GM12864 (cell line): ENCODE data around the gene GADL1.

ENCODE experiments used
- DNase-seq: peaks from one replicate; pipeline ENCODE4 v3.0.0-alpha.2; 2011; ENCODE audit warnings: low read depth
- H3K4me3 ChIP-seq: 2 replicates; pipeline ENCODE4 v1.5.1; 2011; ENCODE audit warnings: mild to moderate bottlenecking, low read depth, low read length, control low read depth
- TF ChIP-seq, protein P1 (sequence below): IDR thresholded peaks from 2 replicates; pipeline ENCODE4 v1.5.1; 2011; ENCODE audit warnings: low read depth, mild to moderate bottlenecking, moderate library complexity, low read length, control low read depth, inconsistent platforms; ENCODE audit errors: missing control alignments

GADL1 gene

DNA sequence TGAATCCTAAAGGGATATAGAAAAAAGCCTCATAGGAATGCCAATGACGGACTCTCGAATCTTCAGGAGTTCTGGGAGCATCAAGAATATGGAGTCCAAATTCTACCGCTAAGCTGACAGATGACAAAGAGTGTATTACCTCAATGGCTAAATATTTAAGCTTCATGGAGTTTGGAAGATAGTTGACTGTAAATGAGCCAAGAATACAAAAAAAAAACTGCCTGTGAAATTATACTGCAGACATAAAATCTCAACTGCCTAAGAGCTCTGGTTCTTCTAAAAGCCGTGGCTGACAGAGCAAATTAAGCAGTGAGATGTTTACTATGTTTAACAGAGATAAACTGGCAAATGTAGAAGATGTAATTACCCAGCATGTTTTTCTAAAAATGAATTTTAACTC lies 140.0 kb downstream of the GADL1 start:
- no peak overlapping the region for H3K4me3 ChIP-seq
- TF ChIP-seq, protein P1, sequence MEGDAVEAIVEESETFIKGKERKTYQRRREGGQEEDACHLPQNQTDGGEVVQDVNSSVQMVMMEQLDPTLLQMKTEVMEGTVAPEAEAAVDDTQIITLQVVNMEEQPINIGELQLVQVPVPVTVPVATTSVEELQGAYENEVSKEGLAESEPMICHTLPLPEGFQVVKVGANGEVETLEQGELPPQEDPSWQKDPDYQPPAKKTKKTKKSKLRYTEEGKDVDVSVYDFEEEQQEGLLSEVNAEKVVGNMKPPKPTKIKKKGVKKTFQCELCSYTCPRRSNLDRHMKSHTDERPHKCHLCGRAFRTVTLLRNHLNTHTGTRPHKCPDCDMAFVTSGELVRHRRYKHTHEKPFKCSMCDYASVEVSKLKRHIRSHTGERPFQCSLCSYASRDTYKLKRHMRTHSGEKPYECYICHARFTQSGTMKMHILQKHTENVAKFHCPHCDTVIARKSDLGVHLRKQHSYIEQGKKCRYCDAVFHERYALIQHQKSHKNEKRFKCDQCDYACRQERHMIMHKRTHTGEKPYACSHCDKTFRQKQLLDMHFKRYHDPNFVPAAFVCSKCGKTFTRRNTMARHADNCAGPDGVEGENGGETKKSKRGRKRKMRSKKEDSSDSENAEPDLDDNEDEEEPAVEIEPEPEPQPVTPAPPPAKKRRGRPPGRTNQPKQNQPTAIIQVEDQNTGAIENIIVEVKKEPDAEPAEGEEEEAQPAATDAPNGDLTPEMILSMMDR = no peak
- no peak for DNase-seq

DNA sequence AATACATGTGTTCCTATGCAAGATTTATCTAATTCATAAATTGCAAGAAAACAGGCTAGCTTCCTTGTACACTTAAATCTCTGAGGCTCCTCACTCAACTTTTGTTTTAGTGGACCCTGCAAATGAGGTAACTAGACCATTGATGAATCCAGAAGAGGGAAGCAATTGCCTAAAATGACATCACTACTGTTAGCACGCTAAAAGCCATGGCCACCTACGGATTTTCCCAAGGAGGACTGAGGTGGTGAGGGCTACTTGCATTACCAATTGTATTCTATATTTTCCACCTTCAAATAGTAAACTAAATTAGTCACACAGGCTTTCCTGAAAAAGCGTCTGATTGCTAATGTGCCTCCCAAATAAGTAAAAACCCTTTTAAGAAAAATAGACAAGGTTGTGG lies 140.7 kb downstream of the GADL1 start:
- no peak overlapping the region for H3K4me3 ChIP-seq
- TF ChIP-seq, protein P1 = no peak

DNA sequence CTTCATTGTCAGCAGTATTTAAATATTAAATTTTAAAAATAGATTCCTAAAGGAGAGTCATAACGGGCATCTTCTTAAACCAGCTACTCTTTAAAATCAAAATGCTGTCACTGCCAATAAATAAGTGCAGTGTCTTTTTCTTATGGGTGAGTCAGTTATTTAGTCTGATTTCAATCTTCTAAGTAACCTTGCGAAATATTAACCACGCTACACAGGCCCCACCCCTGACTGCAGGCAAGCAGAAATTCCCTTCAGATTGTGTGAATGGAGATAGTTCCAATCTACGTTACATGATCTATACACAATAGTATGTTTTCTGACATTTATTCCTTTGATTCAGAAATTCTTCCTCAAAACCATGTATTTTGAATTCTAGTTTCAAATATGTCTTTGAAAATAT lies 141.5 kb downstream of the GADL1 start:
- no peak overlapping the region for H3K4me3 ChIP-seq
- DNase-seq = no peak
- TF ChIP-seq, protein P1 = no peak

More for the DNA sequence above, 140.7 kb downstream of the GADL1 start:
- no peak for DNase-seq

DNA sequence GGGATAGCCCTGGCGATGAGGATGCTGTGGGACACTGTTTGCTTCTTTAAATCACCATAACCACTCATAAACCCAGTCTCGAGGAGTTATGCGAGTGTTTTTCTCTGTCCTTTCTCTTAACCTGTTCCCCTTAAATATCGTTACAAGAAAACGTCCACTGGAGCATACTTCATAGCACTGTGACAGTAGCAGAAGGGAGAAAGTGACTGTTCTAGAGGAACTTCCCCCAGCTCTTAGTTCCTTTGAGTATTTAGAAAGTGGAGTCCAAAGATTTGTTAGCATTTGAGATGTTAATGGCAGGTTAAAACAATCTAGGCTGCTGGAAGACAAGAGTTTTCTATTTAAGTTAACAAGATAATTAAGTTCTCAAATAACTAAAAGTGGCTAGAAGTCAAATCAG lies 142.0 kb downstream of the GADL1 start:
- TF ChIP-seq, protein P1 = no peak
- DNase-seq = no peak
- no peak overlapping the region for H3K4me3 ChIP-seq

DNA sequence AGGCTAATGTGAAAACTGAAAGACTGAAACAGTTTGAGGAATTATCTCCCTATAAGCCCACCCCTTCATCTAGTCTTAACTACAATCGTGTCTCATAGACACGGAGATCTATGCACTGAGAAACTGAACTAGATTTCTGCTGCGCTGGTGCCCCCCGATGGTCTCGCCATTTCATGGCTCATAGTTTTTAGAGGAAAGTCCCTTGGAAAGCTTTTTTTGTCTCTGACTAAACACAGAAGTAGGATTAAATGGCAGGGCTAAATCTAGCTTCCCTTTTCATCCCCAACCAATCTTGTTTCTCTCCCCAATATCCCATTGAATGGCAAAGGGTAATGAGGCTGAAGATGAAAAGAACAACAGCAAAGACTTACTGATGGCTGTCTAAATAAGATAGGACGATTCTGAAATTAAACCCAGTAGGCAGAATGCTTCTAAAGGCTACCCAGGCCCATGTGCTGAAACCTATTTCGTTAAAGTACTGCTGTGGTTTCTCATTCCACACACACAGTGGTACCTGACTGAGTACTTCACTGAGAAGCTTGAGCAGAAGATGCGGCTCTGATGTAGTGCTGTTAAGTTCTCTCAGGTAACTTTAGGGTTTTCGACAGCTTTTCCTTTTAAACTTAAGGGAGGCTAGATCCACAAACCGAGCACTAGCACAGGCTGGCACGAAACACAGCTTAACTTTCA lies 142.7 kb downstream of the GADL1 start:
- no peak overlapping the region for H3K4me3 ChIP-seq
- TF ChIP-seq, protein P1 = no peak
- no peak for DNase-seq

DNA sequence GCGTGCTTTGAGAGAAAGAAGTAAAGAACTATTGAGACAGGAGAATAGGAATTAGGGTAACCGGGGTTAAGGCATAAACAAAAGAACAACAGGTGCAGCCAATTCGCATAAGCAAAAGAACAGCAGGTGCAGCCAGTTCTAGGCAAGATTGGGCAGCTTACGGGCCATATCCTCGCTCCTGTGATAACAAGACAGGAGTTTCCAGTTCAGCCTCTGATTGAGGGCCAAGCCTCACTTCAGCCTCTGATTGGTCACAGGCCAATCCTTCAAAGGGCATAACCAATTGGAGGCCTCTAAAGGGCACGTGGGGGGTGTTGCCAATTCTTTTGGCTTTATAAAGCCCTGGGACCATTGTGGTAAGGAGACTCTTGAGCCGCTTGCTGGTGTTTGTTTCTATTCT lies 143.5 kb downstream of the GADL1 start:
- no peak overlapping the region for H3K4me3 ChIP-seq
- TF ChIP-seq, protein P1 = no peak
- DNase-seq = no peak

DNA sequence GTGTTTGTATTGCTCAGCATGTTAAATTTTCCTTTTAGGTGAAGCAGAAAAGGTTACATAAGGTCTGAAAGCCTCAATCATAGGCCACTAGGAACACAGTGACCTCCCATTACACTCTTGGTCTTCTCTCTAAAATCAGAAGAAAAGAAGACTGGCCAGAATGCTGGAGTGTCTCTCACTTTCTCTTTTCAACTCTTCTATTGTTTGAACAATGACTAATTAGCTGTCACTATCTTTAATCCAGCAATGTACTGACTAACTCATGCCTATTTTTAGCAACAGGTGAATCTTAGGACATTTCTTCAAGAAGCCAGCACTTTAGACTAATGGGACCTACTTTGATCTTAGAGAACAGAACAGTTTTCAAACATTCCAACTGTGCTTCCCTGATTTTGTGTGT lies 145.2 kb downstream of the GADL1 start:
- H3K4me3 ChIP-seq = no peak overlapping the region
- TF ChIP-seq, protein P1 = no peak
- no peak for DNase-seq
